OCI-LY7 (cell line): ENCODE results near the gene TGM2. TPM values are rescaled to one million over a fixed set of nuclear protein-coding genes. Genes with fewer than 3 reads are reported as not detected.

Experiments used
- BruUV-seq: library from RNA; stranded (reverse); fragments of 400-500 nt; replicated peaks from 2 replicates; lab custom pipeline; 2021; lab: Mats Ljungman, UMichigan
- CTCF ChIA-PET: fragments of 300-600 bp; sonication (Branson Sonifier 250); formaldehyde crosslinking; loops from one replicate; lab custom pipeline; 2022; ENCODE audit warnings: antibody characterized with exemption; ENCODE audit not compliant: unreplicated experiment; lab: Charles Lee
- POLR2A ChIA-PET: fragments of 300-600 bp; sonication (Branson Sonifier 250); formaldehyde crosslinking; loops from one replicate; lab custom pipeline; 2022; ENCODE audit warnings: antibody characterized with exemption; lab: Charles Lee
- DNase-seq: peaks from one replicate; pipeline ENCODE4 v3.0.0-alpha.2; 2015; ENCODE audit warnings: low spot score
- H2AFZ ChIP-seq: fragments of 200-600 bp; sonication (generic), shearing (Covaris generic); 2 replicates; pipeline ENCODE4 v1.6.1; 2014; ENCODE audit warnings: mild to moderate bottlenecking, antibody characterized with exemption, low read length, moderate library complexity
- H3K27ac ChIP-seq: fragments of 200-600 bp; sonication (generic); 2 replicates; pipeline ENCODE4 v1.5.1; 2014; ENCODE audit warnings: mixed run types, low read depth, mild to moderate bottlenecking, moderate library complexity, low read length, inconsistent platforms; ENCODE audit not compliant: poor library complexity, severe bottlenecking
- H3K36me3 ChIP-seq: fragments of 200-600 bp; sonication (generic); 2 replicates; pipeline ENCODE4 v1.6.1; 2014; ENCODE audit warnings: mild to moderate bottlenecking, antibody characterized with exemption, low read length, moderate library complexity, mixed read lengths; ENCODE audit not compliant: insufficient read depth
- H3K4me1 ChIP-seq: fragments of 200-600 bp; sonication (generic); 2 replicates; pipeline ENCODE4 v1.5.1; 2014; ENCODE audit warnings: mild to moderate bottlenecking, low read length; ENCODE audit not compliant: insufficient read depth, poor library complexity, severe bottlenecking
- H3K4me2 ChIP-seq: fragments of 200-600 bp; sonication (generic); 2 replicates; pipeline ENCODE4 v1.6.1; 2014; ENCODE audit warnings: mild to moderate bottlenecking, low read length
- H3K4me3 ChIP-seq: fragments of 200-600 bp; sonication (generic); 2 replicates; pipeline ENCODE4 v1.5.1; 2014; ENCODE audit warnings: mild to moderate bottlenecking, low read depth, low read length; ENCODE audit not compliant: poor library complexity, severe bottlenecking
- H3K79me2 ChIP-seq: fragments of 200-600 bp; sonication (generic); 2 replicates; pipeline ENCODE4 v1.6.1; 2016; ENCODE audit warnings: low read depth, mild to moderate bottlenecking, low read length, moderate library complexity, mixed read lengths; ENCODE audit not compliant: insufficient read depth
- H3K9me2 ChIP-seq: fragments of 200-600 bp; sonication (generic); 2 replicates; pipeline ENCODE4 v1.6.1; 2016; ENCODE audit warnings: mild to moderate bottlenecking, low read length, mixed read lengths; ENCODE audit not compliant: insufficient read depth
- H3K9me3 ChIP-seq: fragments of 200-600 bp; sonication (generic); 2 replicates; pipeline ENCODE4 v1.6.1; 2014; ENCODE audit warnings: mild to moderate bottlenecking, mixed run types, low read length, mixed read lengths
- H4K20me1 ChIP-seq: fragments of 200-600 bp; sonication (generic); 2 replicates; pipeline ENCODE4 v1.6.1; 2014; ENCODE audit warnings: mild to moderate bottlenecking, antibody characterized with exemption, low read length, moderate library complexity, mixed read lengths; ENCODE audit not compliant: insufficient read depth
- CTCF ChIP-seq: fragments of 200-600 bp; sonication (generic); conservative IDR thresholded peaks from 2 replicates; pipeline ENCODE4 v1.5.1; 2014; ENCODE audit warnings: mild to moderate bottlenecking, antibody characterized with exemption, low read length, moderate library complexity, mixed read lengths
- EZH2phosphoT487 ChIP-seq: fragments of 200-600 bp; sonication (generic); IDR thresholded peaks from 2 replicates; pipeline ENCODE4 v1.6.1; 2018; ENCODE audit warnings: low read depth, borderline replicate concordance, mild to moderate bottlenecking, mixed run types, antibody characterized with exemption, low read length, moderate library complexity, mixed read lengths
- intact Hi-C: fragments of 100-400 bp; cut with micrococcal nuclease; formaldehyde crosslinking; loops from one replicate; pipeline ENCODE4 v1.10.0; 2022; ENCODE audit not compliant: unreplicated experiment
- total RNA-seq, 2 experiments: library from RNA; depleted of rRNA in 1 of 2; stranded (reverse); fragments of >200 nt in 1 of 2; shearing (Covaris generic) in 1 of 2; gene quantifications; 2 replicates each; pipeline ENCODE4 v1.2.3, GENCODE V29; 2014 to 2022

Gene TGM2
- total RNA-seq, 2 experiments from 2014 or later, result not detected

DNA sequence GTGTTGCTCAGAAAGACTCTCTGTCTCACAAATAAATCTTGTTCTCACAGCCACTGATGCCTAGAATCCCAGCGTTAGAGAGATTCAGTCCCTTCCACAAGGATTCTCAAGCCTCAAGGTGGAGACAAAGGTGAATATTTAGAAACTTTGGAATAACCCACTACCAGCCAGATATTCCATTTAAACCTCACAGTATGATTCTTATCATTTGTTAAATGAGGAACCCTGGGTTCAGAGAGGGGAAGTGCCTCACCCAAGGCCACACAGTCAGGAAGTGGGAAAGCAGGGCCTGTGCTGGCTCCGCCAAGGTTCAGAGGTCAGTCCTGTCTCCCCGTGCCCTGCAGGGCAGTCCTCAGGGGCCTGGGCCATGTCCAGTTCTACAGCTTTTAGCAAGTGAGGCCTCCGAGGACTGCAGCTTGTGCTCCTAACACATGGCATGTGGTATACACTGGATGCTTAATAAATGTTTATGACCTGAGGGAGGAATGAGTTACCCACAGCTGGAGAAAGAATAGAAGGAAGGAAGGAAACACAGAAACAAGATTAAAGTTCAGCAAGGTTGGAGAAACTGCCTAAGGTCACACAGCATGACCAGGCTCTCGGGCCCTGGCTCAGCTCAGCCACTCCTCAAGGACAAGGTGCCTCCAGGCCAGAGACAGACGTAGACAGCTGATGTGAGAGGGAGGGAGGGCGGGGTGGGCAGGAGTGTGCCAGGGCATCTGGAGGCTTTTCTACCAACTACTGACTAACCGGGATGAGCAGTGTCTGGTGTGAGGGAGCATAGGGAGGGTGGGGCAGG is 3.9 kb upstream of the TGM2 start:
- H3K36me3 ChIP-seq, result no peaks in the 10 kb centered on the region
- POLR2A ChIA-PET, result no interaction called here
- intact Hi-C loops, result loop anchor here (5.0 kb wide), 1 partner anchor 97 kb away; no protein-coding TSS in a partner anchor

GRCh38 chr20:38167851-38168760 is 3.0 kb upstream of the TGM2 start:
- intact Hi-C loops, result loop anchor here (5.0 kb wide), 1 partner anchor 96 kb away; no protein-coding TSS in a partner anchor

More for the DNA sequence above, 3.9 kb upstream of the TGM2 start:
- Histone ChIP-seq H3K4me3 (no peak overlapping the region), H3K79me2 (no peaks in the 10 kb centered on the region), H3K9me3 (no peaks in the 10 kb centered on the region), H2AFZ (no peak overlapping the region), H3K4me1 (no peaks in the 10 kb centered on the region), H3K4me2 (no peak overlapping the region), H3K27ac (no peak overlapping the region), H4K20me1 (no peaks in the 10 kb centered on the region), H3K9me2 (no peaks in the 10 kb centered on the region)
- no TSS peak for BruUV-seq
- CTCF ChIA-PET, result interaction anchor here (0.5 kb wide), 1 partner anchor 456 kb away, joined by 5 read pairs; no protein-coding TSS in a partner anchor
- no peak for DNase-seq
- no peak for TF ChIP-seq EZH2phosphoT487

More at GRCh38 chr20:38167851-38168760, 3.0 kb upstream of the TGM2 start:
- H3K27ac ChIP-seq, result no peak overlapping the region
- TF ChIP-seq CTCF, result no peak
- TF ChIP-seq EZH2phosphoT487, result no peak
- no peaks in the 10 kb centered on the region for H3K9me2 ChIP-seq
- CTCF ChIA-PET, result no interaction called here
- no TSS peak for BruUV-seq
- no peak overlapping the region for H2AFZ ChIP-seq
- H3K4me1 ChIP-seq, result no peaks in the 10 kb centered on the region
- H3K79me2 ChIP-seq, result no peaks in the 10 kb centered on the region
- no peak overlapping the region for H3K4me3 ChIP-seq
- POLR2A ChIA-PET, result no interaction called here
- no peak for DNase-seq
- no peak overlapping the region for H3K4me2 ChIP-seq
- no peaks in the 10 kb centered on the region for H4K20me1 ChIP-seq
- H3K36me3 ChIP-seq, result no peaks in the 10 kb centered on the region
- no peaks in the 10 kb centered on the region for H3K9me3 ChIP-seq
